OCI-LY3 (cell line): ENCODE results near the gene ANXA5.

Source experiments
- EZH2phosphoT487 ChIP-seq: fragments of 200-600 bp; shearing (Covaris generic); IDR thresholded peaks from 2 replicates; pipeline ENCODE4 v1.6.1; 2018; ENCODE audit warnings: antibody characterized with exemption, mixed run types, low read depth
- TF ChIP-seq, protein P1 (sequence below): fragments of 200-600, 300-600 bp; sonication (generic); IDR thresholded peaks from 2 replicates; pipeline ENCODE4 v1.5.1; 2014; ENCODE audit warnings: antibody characterized with exemption, low read length, low read depth

DNA sequence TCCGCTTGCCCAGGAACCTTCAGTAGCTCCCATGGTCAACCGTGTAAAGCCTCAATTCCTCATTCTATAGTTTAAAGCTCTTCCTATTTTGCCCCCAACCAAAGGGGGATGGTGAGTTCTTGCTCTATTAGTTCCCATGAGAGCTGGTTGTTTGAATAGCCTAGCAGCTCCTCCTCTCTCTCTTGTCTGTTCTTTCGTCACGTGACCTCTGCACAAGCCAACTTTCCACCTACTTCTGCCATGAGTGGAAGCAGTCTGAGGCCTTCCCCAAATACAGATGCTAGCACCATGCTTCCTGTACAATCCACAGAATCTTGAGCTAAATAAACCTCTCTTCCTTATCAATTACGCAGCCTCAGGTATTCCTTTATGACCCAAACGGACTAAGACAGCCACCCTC lies 42.8 kb downstream of the ANXA5 start:
- TF ChIP-seq, protein P1, sequence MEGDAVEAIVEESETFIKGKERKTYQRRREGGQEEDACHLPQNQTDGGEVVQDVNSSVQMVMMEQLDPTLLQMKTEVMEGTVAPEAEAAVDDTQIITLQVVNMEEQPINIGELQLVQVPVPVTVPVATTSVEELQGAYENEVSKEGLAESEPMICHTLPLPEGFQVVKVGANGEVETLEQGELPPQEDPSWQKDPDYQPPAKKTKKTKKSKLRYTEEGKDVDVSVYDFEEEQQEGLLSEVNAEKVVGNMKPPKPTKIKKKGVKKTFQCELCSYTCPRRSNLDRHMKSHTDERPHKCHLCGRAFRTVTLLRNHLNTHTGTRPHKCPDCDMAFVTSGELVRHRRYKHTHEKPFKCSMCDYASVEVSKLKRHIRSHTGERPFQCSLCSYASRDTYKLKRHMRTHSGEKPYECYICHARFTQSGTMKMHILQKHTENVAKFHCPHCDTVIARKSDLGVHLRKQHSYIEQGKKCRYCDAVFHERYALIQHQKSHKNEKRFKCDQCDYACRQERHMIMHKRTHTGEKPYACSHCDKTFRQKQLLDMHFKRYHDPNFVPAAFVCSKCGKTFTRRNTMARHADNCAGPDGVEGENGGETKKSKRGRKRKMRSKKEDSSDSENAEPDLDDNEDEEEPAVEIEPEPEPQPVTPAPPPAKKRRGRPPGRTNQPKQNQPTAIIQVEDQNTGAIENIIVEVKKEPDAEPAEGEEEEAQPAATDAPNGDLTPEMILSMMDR = no peak
- no peak for TF ChIP-seq EZH2phosphoT487
